Neural cell (in vitro differentiated cells): ENCODE results near the gene TMEM259.

Experiments
- EP300 ChIP-seq: fragments of 450-650 bp; conservative IDR thresholded peaks from 2 replicates; pipeline ENCODE4 v1.6.1; 2014; ENCODE audit warnings: antibody characterized with exemption, mild to moderate bottlenecking, moderate library complexity; ENCODE audit not compliant: poor library complexity, severe bottlenecking
- EZH2 ChIP-seq: fragments of 200-600, 300-800 bp; shearing (Covaris generic), sonication (generic); IDR thresholded peaks from 2 replicates; pipeline ENCODE4 v1.6.1; 2014; ENCODE audit warnings: antibody characterized with exemption, low read length, borderline replicate concordance, mild to moderate bottlenecking; ENCODE audit not compliant: insufficient read depth, poor library complexity, severe bottlenecking
- POLR2AphosphoS5 ChIP-seq: IDR thresholded peaks from 2 replicates; pipeline ENCODE4 v1.6.1; 2012
- RAD21 ChIP-seq: fragments of 450-650 bp; conservative IDR thresholded peaks from 2 replicates; pipeline ENCODE4 v1.6.1; 2014; ENCODE audit warnings: antibody characterized with exemption, mild to moderate bottlenecking, moderate library complexity
- SMC3 ChIP-seq: fragments of 450-650 bp; conservative IDR thresholded peaks from 2 replicates; pipeline ENCODE4 v1.6.1; 2014; ENCODE audit warnings: antibody characterized with exemption, mild to moderate bottlenecking, moderate library complexity; ENCODE audit not compliant: poor library complexity
- TAF1 ChIP-seq: IDR thresholded peaks from 2 replicates; pipeline ENCODE4 v1.6.1; 2012; ENCODE audit warnings: low read depth
- TF ChIP-seq, protein P1 (sequence below): fragments of 450-650 bp; IDR thresholded peaks from 2 replicates; pipeline ENCODE4 v1.5.1; 2014; ENCODE audit warnings: antibody characterized with exemption, mild to moderate bottlenecking, moderate library complexity; ENCODE audit not compliant: poor library complexity, severe bottlenecking
- TF ChIP-seq, protein P2 (sequence below): IDR thresholded peaks from 2 replicates; pipeline ENCODE4 v1.6.1; 2012; ENCODE audit warnings: borderline replicate concordance

DNA sequence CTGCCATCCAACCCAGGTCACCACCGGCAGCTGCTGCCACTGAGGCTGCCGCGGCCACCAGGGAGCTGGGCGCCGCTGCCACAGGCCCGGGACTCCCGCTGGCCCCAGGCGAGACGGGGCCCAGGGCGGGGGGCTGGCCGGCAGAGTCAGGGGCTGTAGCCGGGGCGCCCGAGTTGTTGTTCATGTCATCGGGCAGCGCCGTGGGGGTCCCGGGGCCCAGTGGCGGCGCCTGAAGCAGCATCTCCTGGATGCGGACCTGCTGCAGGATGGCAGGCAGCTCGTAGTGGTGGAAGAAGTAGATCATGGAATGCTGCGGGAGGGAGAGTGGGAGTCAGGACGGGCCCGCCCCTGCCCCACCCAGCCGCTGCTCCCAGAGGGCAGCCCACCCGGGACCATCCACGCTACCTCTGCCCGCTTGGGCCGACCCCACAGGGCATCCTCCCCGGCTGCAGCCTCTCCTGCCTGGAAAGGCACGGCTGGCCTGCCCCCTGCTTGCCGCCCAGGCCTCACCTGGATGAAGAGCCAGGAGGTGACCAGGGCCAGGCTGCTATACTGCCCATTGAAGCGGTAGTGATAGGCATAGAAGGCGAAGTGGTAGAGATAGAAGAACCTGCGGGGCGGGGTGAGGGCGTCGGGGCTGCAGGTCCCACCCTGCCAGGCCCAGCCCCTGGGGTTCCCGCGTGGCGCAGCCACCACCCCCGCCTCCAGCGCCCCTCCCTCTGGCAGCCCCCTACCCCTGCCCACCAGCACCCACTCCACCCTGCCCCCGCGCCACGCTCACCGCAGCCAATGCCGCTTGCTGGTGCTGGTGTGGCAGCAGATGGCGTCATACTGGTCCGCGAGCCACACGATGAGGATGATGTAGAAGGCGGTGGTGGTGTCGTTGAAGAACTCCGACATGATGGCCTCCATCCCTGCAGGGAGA is 10.1 kb downstream of the TMEM259 start:
- no peak for TF ChIP-seq POLR2AphosphoS5
- TF ChIP-seq, protein P1, sequence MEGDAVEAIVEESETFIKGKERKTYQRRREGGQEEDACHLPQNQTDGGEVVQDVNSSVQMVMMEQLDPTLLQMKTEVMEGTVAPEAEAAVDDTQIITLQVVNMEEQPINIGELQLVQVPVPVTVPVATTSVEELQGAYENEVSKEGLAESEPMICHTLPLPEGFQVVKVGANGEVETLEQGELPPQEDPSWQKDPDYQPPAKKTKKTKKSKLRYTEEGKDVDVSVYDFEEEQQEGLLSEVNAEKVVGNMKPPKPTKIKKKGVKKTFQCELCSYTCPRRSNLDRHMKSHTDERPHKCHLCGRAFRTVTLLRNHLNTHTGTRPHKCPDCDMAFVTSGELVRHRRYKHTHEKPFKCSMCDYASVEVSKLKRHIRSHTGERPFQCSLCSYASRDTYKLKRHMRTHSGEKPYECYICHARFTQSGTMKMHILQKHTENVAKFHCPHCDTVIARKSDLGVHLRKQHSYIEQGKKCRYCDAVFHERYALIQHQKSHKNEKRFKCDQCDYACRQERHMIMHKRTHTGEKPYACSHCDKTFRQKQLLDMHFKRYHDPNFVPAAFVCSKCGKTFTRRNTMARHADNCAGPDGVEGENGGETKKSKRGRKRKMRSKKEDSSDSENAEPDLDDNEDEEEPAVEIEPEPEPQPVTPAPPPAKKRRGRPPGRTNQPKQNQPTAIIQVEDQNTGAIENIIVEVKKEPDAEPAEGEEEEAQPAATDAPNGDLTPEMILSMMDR, result no peak
- no peak for TF ChIP-seq TAF1
- TF ChIP-seq EZH2, result no peak
- TF ChIP-seq EP300, result no peak
- no peak for TF ChIP-seq RAD21
- TF ChIP-seq, protein P2, sequence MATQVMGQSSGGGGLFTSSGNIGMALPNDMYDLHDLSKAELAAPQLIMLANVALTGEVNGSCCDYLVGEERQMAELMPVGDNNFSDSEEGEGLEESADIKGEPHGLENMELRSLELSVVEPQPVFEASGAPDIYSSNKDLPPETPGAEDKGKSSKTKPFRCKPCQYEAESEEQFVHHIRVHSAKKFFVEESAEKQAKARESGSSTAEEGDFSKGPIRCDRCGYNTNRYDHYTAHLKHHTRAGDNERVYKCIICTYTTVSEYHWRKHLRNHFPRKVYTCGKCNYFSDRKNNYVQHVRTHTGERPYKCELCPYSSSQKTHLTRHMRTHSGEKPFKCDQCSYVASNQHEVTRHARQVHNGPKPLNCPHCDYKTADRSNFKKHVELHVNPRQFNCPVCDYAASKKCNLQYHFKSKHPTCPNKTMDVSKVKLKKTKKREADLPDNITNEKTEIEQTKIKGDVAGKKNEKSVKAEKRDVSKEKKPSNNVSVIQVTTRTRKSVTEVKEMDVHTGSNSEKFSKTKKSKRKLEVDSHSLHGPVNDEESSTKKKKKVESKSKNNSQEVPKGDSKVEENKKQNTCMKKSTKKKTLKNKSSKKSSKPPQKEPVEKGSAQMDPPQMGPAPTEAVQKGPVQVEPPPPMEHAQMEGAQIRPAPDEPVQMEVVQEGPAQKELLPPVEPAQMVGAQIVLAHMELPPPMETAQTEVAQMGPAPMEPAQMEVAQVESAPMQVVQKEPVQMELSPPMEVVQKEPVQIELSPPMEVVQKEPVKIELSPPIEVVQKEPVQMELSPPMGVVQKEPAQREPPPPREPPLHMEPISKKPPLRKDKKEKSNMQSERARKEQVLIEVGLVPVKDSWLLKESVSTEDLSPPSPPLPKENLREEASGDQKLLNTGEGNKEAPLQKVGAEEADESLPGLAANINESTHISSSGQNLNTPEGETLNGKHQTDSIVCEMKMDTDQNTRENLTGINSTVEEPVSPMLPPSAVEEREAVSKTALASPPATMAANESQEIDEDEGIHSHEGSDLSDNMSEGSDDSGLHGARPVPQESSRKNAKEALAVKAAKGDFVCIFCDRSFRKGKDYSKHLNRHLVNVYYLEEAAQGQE, result no peak
- no peak for TF ChIP-seq SMC3
